Measurements from ENCODE around the gene ANXA6.
A peak's percentile ranks its signal among the peaks of the same experiment; 100 is the strongest.
"Not testable (repeated sequence)": the region's sequence is repeated elsewhere in the genome, so short reads cannot be mapped to it uniquely, and the experiment has no call there.

Gene ANXA6

DNA sequence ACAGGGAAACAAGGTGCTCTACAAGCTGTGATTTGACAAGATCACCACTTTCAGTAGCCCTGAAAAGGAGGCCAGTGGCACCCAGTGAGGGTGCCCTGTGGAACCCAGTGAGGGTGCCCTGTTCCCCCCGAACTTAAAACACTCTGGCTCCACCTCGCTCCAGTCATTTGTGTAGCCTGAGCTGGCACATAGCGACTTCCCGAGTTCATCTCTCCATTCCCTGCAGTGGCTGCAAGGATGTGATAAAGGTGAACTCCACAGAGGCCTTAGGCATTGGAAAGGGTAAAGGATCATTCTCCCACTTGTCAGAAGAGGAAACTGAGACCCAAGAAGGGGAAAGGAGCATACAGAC is 21.9 kb upstream of the ANXA6 start:
- Mint-ChIP-seq H3K36me3 (ENCODE audit: low read depth) (no peaks in the 10 kb centered on the region), H3K27ac (no peak overlapping the region), H3K4me3 (no peak overlapping the region), H3K4me1 (peaks cover 31% of the 10 kb centered on the region), H3K9me3 (no peaks in the 10 kb centered on the region), H3K27me3 (ENCODE audit: low read depth) (no peaks in the 10 kb centered on the region)
- TF ChIP-seq, protein P1, sequence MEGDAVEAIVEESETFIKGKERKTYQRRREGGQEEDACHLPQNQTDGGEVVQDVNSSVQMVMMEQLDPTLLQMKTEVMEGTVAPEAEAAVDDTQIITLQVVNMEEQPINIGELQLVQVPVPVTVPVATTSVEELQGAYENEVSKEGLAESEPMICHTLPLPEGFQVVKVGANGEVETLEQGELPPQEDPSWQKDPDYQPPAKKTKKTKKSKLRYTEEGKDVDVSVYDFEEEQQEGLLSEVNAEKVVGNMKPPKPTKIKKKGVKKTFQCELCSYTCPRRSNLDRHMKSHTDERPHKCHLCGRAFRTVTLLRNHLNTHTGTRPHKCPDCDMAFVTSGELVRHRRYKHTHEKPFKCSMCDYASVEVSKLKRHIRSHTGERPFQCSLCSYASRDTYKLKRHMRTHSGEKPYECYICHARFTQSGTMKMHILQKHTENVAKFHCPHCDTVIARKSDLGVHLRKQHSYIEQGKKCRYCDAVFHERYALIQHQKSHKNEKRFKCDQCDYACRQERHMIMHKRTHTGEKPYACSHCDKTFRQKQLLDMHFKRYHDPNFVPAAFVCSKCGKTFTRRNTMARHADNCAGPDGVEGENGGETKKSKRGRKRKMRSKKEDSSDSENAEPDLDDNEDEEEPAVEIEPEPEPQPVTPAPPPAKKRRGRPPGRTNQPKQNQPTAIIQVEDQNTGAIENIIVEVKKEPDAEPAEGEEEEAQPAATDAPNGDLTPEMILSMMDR (IDR thresholded peaks at IDR 0.05; ENCODE audit: unreplicated experiment in 3 of 3): no peak

- TF ChIP-seq, protein P1 (IDR thresholded peaks at IDR 0.05; ENCODE audit: unreplicated experiment in 3 of 3): no peak
- Mint-ChIP-seq H3K4me1 (peaks cover 26% of the 10 kb centered on the region), H3K27ac (peak overlapping the region in 2 of 3 experiments; percentile 1 to 71), H3K9me3 (no peaks in the 10 kb centered on the region), H3K27me3 (ENCODE audit: low read depth) (no peaks in the 10 kb centered on the region), H3K4me3 (no peak overlapping the region), H3K36me3 (ENCODE audit: low read depth) (no peaks in the 10 kb centered on the region)
These were observed 21.4 kb upstream of the ANXA6 start for GRCh38 chr5:151178777-151179488.

DNA sequence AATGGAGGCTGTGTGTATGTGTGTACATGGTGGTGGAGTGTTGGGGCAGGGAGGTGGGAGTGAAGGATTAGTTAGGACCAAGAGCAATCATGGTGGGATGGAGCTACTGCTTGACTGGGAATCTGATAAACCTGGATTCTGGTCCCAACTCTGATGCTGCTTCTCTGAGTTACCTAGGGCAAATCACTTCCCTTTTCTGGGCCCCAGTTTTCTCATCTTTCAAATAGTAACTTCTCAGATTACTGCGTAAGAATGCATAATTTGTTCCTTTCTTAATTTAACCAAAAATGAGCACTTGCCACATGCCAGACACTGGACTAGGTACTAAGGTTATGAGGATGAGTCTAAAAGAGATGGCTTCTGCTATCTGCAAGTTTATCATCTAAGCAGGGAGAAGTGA is 20.8 kb upstream of the ANXA6 start:
- H3K36me3 Mint-ChIP-seq (ENCODE audit: low read depth): no peaks in the 10 kb centered on the region
- H3K4me1 Mint-ChIP-seq: peaks cover 20% of the 10 kb centered on the region
- no peaks in the 10 kb centered on the region for H3K27me3 Mint-ChIP-seq (ENCODE audit: low read depth)
- H3K9me3 Mint-ChIP-seq: no peaks in the 10 kb centered on the region
- TF ChIP-seq, protein P1 (IDR thresholded peaks at IDR 0.05; ENCODE audit: unreplicated experiment in 3 of 3): no peak
- H3K27ac Mint-ChIP-seq: no peak overlapping the region
- H3K4me3 Mint-ChIP-seq: no peak overlapping the region

DNA sequence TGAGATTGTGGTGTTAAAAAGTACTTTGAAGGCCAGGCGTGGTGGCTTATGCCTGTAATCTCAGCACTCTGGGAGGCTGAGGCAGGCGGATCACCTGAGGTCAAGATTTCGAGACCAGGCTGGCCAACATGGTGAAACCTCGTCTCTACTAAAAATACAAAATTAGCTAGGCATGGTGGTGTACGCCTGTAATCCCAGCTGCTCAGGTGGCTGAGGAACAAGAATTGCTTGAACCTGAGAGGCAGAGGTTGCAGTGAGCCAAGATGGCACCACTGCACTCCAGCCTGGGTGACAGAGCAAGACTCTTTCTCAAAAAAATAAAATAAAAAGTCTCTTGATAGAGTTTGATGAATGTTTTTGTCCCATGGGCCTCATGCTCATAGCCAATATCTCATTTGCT is 18.7 kb upstream of the ANXA6 start:
- H3K4me1 Mint-ChIP-seq; H3K9me3 Mint-ChIP-seq; H3K36me3 Mint-ChIP-seq (ENCODE audit: low read depth); H3K4me3 Mint-ChIP-seq; H3K27ac Mint-ChIP-seq; H3K27me3 Mint-ChIP-seq (ENCODE audit: low read depth): not testable (repeated sequence)

GRCh38 chr5:151174612-151175101 is 17.1 kb upstream of the ANXA6 start:
- H3K27ac Mint-ChIP-seq: no peak overlapping the region
- H3K36me3 Mint-ChIP-seq (ENCODE audit: low read depth): no peaks in the 10 kb centered on the region
- H3K4me1 Mint-ChIP-seq: peaks cover 8% of the 10 kb centered on the region
- H3K27me3 Mint-ChIP-seq (ENCODE audit: low read depth): peaks cover 4% of the 10 kb centered on the region
- no peak overlapping the region for H3K4me3 Mint-ChIP-seq
- no peaks in the 10 kb centered on the region for H3K9me3 Mint-ChIP-seq
- TF ChIP-seq, protein P1 (IDR thresholded peaks at IDR 0.05; ENCODE audit: unreplicated experiment in 3 of 3): no peak

GRCh38 chr5:151173711-151174611 is 16.4 kb upstream of the ANXA6 start:
- TF ChIP-seq, protein P1 (IDR thresholded peaks at IDR 0.05; ENCODE audit: unreplicated experiment in 3 of 3): no peak
- peaks cover 11% of the 10 kb centered on the region for H3K4me1 Mint-ChIP-seq
- no peak overlapping the region for H3K4me3 Mint-ChIP-seq
- peaks cover 4% of the 10 kb centered on the region for H3K27me3 Mint-ChIP-seq (ENCODE audit: low read depth)
- H3K36me3 Mint-ChIP-seq (ENCODE audit: low read depth): no peaks in the 10 kb centered on the region
- no peak overlapping the region for H3K27ac Mint-ChIP-seq
- H3K9me3 Mint-ChIP-seq: no peaks in the 10 kb centered on the region

All from nephron (organoid).